ENCODE data around the gene ZNF382.

The ZNF382 gene

DNA sequence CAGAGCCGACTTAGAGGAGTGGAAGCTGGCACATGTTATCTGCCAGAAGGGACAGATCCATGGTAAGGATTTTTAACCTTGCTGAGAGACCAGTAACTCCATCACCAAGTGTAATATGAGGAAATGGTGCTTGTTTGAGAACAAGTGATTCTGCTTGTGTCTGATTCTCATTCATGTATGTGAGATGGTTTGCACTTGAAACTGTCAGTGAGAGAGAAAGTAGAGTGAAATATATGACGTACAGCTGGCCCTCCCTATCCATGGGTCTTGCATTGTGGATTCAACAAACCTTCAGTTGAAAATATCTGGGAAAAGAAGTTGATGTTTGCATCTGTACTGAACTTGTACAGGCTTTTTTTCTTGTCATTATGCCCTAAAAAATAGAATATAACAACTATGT lies 63.5 kb downstream of the ZNF382 start:
- no peak for TF ChIP-seq ZFP30 (CRISPR knock-in tag; IDR thresholded peaks at IDR 0.05)
- TF ChIP-seq ESRRG (CRISPR knock-in tag; IDR thresholded peaks at IDR 0.05) = no peak
- no peak for TF ChIP-seq ZFP3 (CRISPR knock-in tag; IDR thresholded peaks at IDR 0.05)
- TF ChIP-seq ARNTL (CRISPR knock-in tag; IDR thresholded peaks at IDR 0.05; ENCODE audit: borderline replicate concordance, low read depth) = no peak
- no peak for TF ChIP-seq CREB5 (CRISPR knock-in tag; IDR thresholded peaks at IDR 0.05; ENCODE audit: low read depth)
- no peak for TF ChIP-seq TOX (CRISPR knock-in tag; IDR thresholded peaks at IDR 0.05; ENCODE audit: borderline replicate concordance)
- TF ChIP-seq ZNF70 (CRISPR knock-in tag; IDR thresholded peaks at IDR 0.05) = no peak
- no peak for TF ChIP-seq ZNF8 (CRISPR knock-in tag; IDR thresholded peaks at IDR 0.05)
- no peak for TF ChIP-seq BACH2 (CRISPR knock-in tag; IDR thresholded peaks at IDR 0.05; ENCODE audit: borderline replicate concordance)
- TF ChIP-seq, protein P1, sequence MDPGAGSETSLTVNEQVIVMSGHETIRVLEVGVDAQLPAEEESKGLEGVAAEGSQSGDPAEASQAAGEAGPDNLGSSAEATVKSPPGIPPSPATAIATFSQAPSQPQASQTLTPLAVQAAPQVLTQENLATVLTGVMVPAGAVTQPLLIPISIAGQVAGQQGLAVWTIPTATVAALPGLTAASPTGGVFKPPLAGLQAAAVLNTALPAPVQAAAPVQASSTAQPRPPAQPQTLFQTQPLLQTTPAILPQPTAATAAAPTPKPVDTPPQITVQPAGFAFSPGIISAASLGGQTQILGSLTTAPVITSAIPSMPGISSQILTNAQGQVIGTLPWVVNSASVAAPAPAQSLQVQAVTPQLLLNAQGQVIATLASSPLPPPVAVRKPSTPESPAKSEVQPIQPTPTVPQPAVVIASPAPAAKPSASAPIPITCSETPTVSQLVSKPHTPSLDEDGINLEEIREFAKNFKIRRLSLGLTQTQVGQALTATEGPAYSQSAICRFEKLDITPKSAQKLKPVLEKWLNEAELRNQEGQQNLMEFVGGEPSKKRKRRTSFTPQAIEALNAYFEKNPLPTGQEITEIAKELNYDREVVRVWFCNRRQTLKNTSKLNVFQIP (CRISPR knock-in tag; IDR thresholded peaks at IDR 0.05; ENCODE audit: borderline replicate concordance, low read depth) = no peak
- TF ChIP-seq RARB (CRISPR knock-in tag; IDR thresholded peaks at IDR 0.05) = no peak
- no peak for TF ChIP-seq ZC3H10 (CRISPR knock-in tag; IDR thresholded peaks at IDR 0.05)
- no peak for ATAC-seq

DNA sequence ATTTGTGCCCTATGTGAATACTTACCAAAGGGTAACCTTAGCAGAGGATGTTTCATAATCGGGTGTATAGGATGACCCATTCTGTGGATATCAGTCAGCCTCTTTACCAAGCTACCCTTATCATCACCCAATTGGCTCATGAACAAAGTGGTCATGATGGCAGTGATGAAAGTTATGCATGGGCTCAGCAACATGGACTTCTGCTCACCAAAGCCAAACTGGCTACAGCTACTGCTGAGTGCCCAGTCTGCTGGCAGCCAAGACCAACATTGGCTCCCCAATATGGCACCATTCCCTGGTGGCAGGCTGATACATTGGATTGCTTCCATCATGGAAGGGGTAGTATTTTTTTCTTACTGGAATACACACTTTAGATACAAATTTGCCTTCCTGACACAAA lies 67.3 kb downstream of the ZNF382 start:
- ATAC-seq = no peak

More for the DNA sequence above, 67.3 kb downstream of the ZNF382 start:
- TF ChIP-seq ZNF8 (CRISPR knock-in tag; IDR thresholded peaks at IDR 0.05) = no peak
- no peak for TF ChIP-seq SNAI2 (CRISPR knock-in tag; IDR thresholded peaks at IDR 0.05)
- no peak for TF ChIP-seq ARNTL (CRISPR knock-in tag; IDR thresholded peaks at IDR 0.05; ENCODE audit: borderline replicate concordance, low read depth)
- TF ChIP-seq, protein P2, sequence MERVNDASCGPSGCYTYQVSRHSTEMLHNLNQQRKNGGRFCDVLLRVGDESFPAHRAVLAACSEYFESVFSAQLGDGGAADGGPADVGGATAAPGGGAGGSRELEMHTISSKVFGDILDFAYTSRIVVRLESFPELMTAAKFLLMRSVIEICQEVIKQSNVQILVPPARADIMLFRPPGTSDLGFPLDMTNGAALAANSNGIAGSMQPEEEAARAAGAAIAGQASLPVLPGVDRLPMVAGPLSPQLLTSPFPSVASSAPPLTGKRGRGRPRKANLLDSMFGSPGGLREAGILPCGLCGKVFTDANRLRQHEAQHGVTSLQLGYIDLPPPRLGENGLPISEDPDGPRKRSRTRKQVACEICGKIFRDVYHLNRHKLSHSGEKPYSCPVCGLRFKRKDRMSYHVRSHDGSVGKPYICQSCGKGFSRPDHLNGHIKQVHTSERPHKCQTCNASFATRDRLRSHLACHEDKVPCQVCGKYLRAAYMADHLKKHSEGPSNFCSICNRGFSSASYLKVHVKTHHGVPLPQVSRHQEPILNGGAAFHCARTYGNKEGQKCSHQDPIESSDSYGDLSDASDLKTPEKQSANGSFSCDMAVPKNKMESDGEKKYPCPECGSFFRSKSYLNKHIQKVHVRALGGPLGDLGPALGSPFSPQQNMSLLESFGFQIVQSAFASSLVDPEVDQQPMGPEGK (CRISPR knock-in tag; IDR thresholded peaks at IDR 0.05; ENCODE audit: borderline replicate concordance) = no peak
- no peak for TF ChIP-seq CSDC2 (CRISPR knock-in tag; IDR thresholded peaks at IDR 0.05)
- no peak for TF ChIP-seq ZFP3 (CRISPR knock-in tag; IDR thresholded peaks at IDR 0.05)
- no peak for TF ChIP-seq RARB (CRISPR knock-in tag; IDR thresholded peaks at IDR 0.05)
- no peak for TF ChIP-seq CREB5 (CRISPR knock-in tag; IDR thresholded peaks at IDR 0.05; ENCODE audit: low read depth)
- no peak for TF ChIP-seq CSRNP3 (CRISPR knock-in tag; IDR thresholded peaks at IDR 0.05)
- no peak for TF ChIP-seq ISL1 (CRISPR knock-in tag; IDR thresholded peaks at IDR 0.05)
- TF ChIP-seq OSR1 (CRISPR knock-in tag; IDR thresholded peaks at IDR 0.05) = no peak
- no peak for TF ChIP-seq TSHZ2 (CRISPR knock-in tag; IDR thresholded peaks at IDR 0.05)
- no peak for TF ChIP-seq TOX (CRISPR knock-in tag; IDR thresholded peaks at IDR 0.05; ENCODE audit: borderline replicate concordance)

All from SK-N-SH treated with all-trans-retinoic acid at 6 μM for 48 hours (cell line).